Stimulated activated CD4-positive, alpha-beta T cell treated with anti-CD3 and anti-CD28 coated beads, TNF-alpha, amount 100 ng/mL, for 4 hours (primary cell): Measurements from ENCODE around the gene GIMAP6.
"Not testable (repeated sequence)": the region's sequence is repeated elsewhere in the genome, so short reads cannot be mapped to it uniquely, and the experiment has no call there.

Experiments
- DNase-seq, 3 experiments: peaks; one replicate each; pipeline ENCODE4 v3.0.0-alpha.2; 2020; ENCODE audit warnings: low read depth in 3 of 3

Gene GIMAP6

GRCh38 chr7:150645259-150646020 lies 13.3 kb upstream of the GIMAP6 start:
- no peak for DNase-seq

GRCh38 chr7:150642926-150643325 lies 10.7 kb upstream of the GIMAP6 start:
- DNase-seq = no peak

- DNase-seq = no peak
Measured at GRCh38 chr7:150641854-150642253, 9.7 kb upstream of the GIMAP6 start.

- no peak for DNase-seq
Measured at GRCh38 chr7:150633926-150634325, 1.7 kb upstream of the GIMAP6 start.

GRCh38 chr7:150631084-150631826 lies 930 bp downstream of the GIMAP6 start:
- peak in 2 of 3 experiments; percentile 23 to 24 for DNase-seq

GRCh38 chr7:150629347-150629746 lies 2.8 kb downstream of the GIMAP6 start:
- no peak for DNase-seq

- no peak for DNase-seq
Measured at GRCh38 chr7:150627959-150628358, 4.2 kb downstream of the GIMAP6 start.

GRCh38 chr7:150626696-150627095 lies 5.5 kb downstream of the GIMAP6 start:
- no peak for DNase-seq

GRCh38 chr7:150621376-150621775 lies 10.8 kb downstream of the GIMAP6 start:
- DNase-seq = no peak

GRCh38 chr7:150620617-150621371 lies 11.4 kb downstream of the GIMAP6 start:
- no peak for DNase-seq

GRCh38 chr7:150620061-150620460 lies 12.1 kb downstream of the GIMAP6 start:
- no peak for DNase-seq

- not testable (repeated sequence) for DNase-seq
Measured at GRCh38 chr7:150615221-150615755, 16.9 kb downstream of the GIMAP6 start.

GRCh38 chr7:150614426-150614825 lies 17.8 kb downstream of the GIMAP6 start:
- not testable (repeated sequence) for DNase-seq

- DNase-seq = no peak
Measured at GRCh38 chr7:150613880-150614279, 18.3 kb downstream of the GIMAP6 start.

GRCh38 chr7:150612925-150613324 lies 19.3 kb downstream of the GIMAP6 start:
- no peak for DNase-seq

GRCh38 chr7:150610233-150610632 lies 22.0 kb downstream of the GIMAP6 start:
- DNase-seq = no peak

GRCh38 chr7:150603600-150603999 lies 28.6 kb downstream of the GIMAP6 start:
- not testable (repeated sequence) for DNase-seq

- DNase-seq = no peak
Measured at GRCh38 chr7:150595361-150595760, 36.8 kb downstream of the GIMAP6 start.

GRCh38 chr7:150594805-150595204 lies 37.4 kb downstream of the GIMAP6 start:
- no peak for DNase-seq

GRCh38 chr7:150587551-150587950 lies 44.6 kb downstream of the GIMAP6 start:
- DNase-seq = no peak

GRCh38 chr7:150586785-150587152 lies 45.4 kb downstream of the GIMAP6 start:
- DNase-seq = no peak
